GM19023 (cell line): ENCODE measurements around the gene AGBL3.

Experiments
- ATAC-seq: cut with Tn5 transposase; IDR thresholded peaks from one replicate; pipeline ENCODE4 v1.9.1; 2021; ENCODE audit warnings: mild to moderate bottlenecking, moderate library complexity; ENCODE audit not compliant: unreplicated experiment

AGBL3 gene

GRCh38 chr7:135181929-135182678 is 195.8 kb downstream of the AGBL3 start:
- ATAC-seq, result no peak

GRCh38 chr7:135183478-135183877 is 197.2 kb downstream of the AGBL3 start:
- no peak for ATAC-seq

DNA sequence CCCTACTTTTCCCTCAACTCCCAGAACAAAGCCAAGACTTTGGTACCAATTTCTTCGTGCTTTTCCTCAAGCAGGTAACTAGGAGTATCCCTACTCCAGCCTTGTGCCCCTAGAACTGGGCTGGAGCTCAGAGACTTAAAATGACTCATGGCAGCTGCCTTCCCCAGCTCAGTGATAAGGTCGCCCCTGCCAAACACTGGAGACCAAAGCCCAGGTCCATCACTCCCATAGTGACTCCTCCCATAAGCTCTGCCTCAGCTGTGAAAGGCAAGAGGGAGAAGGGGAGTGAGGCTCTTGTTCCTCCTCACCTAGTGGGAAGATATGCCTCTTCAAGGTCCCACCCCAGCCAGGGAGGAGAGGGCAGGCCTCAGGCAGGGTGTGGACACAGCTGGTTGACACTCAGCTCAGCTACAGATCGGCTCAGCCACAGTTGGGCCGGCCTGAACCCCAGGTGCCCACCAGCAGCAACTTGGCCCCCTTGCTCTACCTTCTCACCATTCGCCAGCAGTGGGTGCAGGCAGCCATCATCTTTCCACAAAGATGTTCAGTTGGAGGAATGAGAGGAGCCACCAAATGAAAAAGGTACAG is 198.0 kb downstream of the AGBL3 start:
- no peak for ATAC-seq
